Measurements from ENCODE around the gene MUC3A.

The MUC3A gene

GRCh38 chr7:100946766-100947365, 2.5 kb upstream of the MUC3A start:
- Histone ChIP-seq H2BK15ac (replicated peaks; ENCODE audit: low read depth) (no peak overlapping the region), H2AK5ac (ENCODE audit: low read length) (no peak overlapping the region), H3K23ac (ENCODE audit: low read length) (no peak overlapping the region), H3K36me3 (ENCODE audit: control insufficient read depth, insufficient read depth, low read length) (no peaks in the 10 kb centered on the region), H2BK5ac (ENCODE audit: low read length) (no peak overlapping the region), H3K79me1 (ENCODE audit: low read length) (no peaks in the 10 kb centered on the region), H3K4me1 (ENCODE audit: control insufficient read depth, low read depth, low read length) (peaks cover 12% of the 10 kb centered on the region), H3K9ac (ENCODE audit: low read length) (no peak overlapping the region), H4K8ac (ENCODE audit: low read depth, low read length) (no peak overlapping the region), H3K27ac (ENCODE audit: low read depth, low read length) (no peak overlapping the region), H3K4me3 (ENCODE audit: low read length) (no peak overlapping the region), H2BK120ac (ENCODE audit: low read depth, low read length) (no peak overlapping the region), H3K27me3 (ENCODE audit: insufficient read depth, low read length, poor library complexity) (no peaks in the 10 kb centered on the region), H3K79me2 (ENCODE audit: control insufficient read depth, insufficient read depth, low read length) (no peaks in the 10 kb centered on the region), H3K18ac (ENCODE audit: low read length) (no peak overlapping the region), H3K56ac (ENCODE audit: low read length) (no peak overlapping the region), H4K5ac (ENCODE audit: low read length) (no peak overlapping the region), H3K4ac (ENCODE audit: low read depth, low read length) (no peak overlapping the region), H3K4me2 (ENCODE audit: low read length) (no peak overlapping the region)
- DNase-seq, result no peak
- WGBS (ENCODE audit: extremely low coverage, insufficient coverage, low lambda C conversion rate), result no CpG with 5 or more reads among the region's 11 CpGs

DNA sequence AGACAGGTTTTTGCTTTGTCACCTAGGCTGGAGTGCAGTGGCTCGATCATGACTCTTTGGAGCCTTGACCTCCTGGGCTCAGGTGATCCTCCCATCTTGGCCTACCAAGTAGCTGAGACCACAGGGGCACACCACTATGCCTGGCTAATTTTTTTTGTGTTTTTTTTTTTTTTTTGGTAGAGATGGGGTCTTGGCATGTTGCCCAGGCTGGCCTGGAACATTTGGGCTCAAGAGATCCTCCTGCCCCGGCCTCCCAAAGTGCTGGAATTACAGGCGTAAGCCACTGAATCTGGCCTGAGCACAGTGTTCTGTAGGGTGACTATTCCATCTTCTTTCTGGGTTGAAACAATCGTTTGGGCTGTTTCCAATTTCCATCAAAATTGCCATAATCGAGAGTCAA, 1.5 kb upstream of the MUC3A start:
- Histone ChIP-seq H3K18ac (ENCODE audit: low read length) (no peak overlapping the region), H3K27ac (ENCODE audit: low read depth, low read length) (no peak overlapping the region), H3K27me3 (ENCODE audit: insufficient read depth, low read length, poor library complexity) (no peaks in the 10 kb centered on the region), H2BK120ac (ENCODE audit: low read depth, low read length) (no peak overlapping the region), H3K4ac (ENCODE audit: low read depth, low read length) (no peak overlapping the region), H3K4me1 (ENCODE audit: control insufficient read depth, low read depth, low read length) (peaks cover 10% of the 10 kb centered on the region), H3K79me1 (ENCODE audit: low read length) (no peaks in the 10 kb centered on the region), H2BK15ac (replicated peaks; ENCODE audit: low read depth) (no peak overlapping the region), H3K9ac (ENCODE audit: low read length) (no peak overlapping the region), H3K36me3 (ENCODE audit: control insufficient read depth, insufficient read depth, low read length) (no peaks in the 10 kb centered on the region), H4K8ac (ENCODE audit: low read depth, low read length) (no peak overlapping the region), H3K56ac (ENCODE audit: low read length) (no peak overlapping the region), H2BK5ac (ENCODE audit: low read length) (no peak overlapping the region), H3K79me2 (ENCODE audit: control insufficient read depth, insufficient read depth, low read length) (no peaks in the 10 kb centered on the region), H3K23ac (ENCODE audit: low read length) (no peak overlapping the region), H2AK5ac (ENCODE audit: low read length) (no peak overlapping the region), H4K5ac (ENCODE audit: low read length) (no peak overlapping the region), H3K4me3 (ENCODE audit: low read length) (no peak overlapping the region), H3K4me2 (ENCODE audit: low read length) (no peak overlapping the region)
- WGBS (ENCODE audit: extremely low coverage, insufficient coverage, low lambda C conversion rate), result no CpG with 5 or more reads among the region's 5 CpGs
- DNase-seq, result no peak

- Histone ChIP-seq H3K79me1 (ENCODE audit: low read length) (no peaks in the 10 kb centered on the region), H4K5ac (ENCODE audit: low read length) (no peak overlapping the region), H3K4me1 (ENCODE audit: control insufficient read depth, low read depth, low read length) (peaks cover 10% of the 10 kb centered on the region), H2AK5ac (ENCODE audit: low read length) (peak overlapping the region; percentile 63), H2BK15ac (replicated peaks; ENCODE audit: low read depth) (no peak overlapping the region), H3K4ac (ENCODE audit: low read depth, low read length) (peak overlapping the region; percentile 47), H4K8ac (ENCODE audit: low read depth, low read length) (no peak overlapping the region), H3K56ac (ENCODE audit: low read length) (peak overlapping the region; percentile 66), H2BK120ac (ENCODE audit: low read depth, low read length) (no peak overlapping the region), H2BK5ac (ENCODE audit: low read length) (no peak overlapping the region), H3K18ac (ENCODE audit: low read length) (peak overlapping the region; percentile 16), H3K27ac (ENCODE audit: low read depth, low read length) (no peak overlapping the region), H3K27me3 (ENCODE audit: insufficient read depth, low read length, poor library complexity) (no peaks in the 10 kb centered on the region), H3K79me2 (ENCODE audit: control insufficient read depth, insufficient read depth, low read length) (no peaks in the 10 kb centered on the region), H3K9ac (ENCODE audit: low read length) (peak overlapping the region; percentile 37), H3K4me3 (ENCODE audit: low read length) (no peak overlapping the region), H3K23ac (ENCODE audit: low read length) (no peak overlapping the region), H3K4me2 (ENCODE audit: low read length) (no peak overlapping the region), H3K36me3 (ENCODE audit: control insufficient read depth, insufficient read depth, low read length) (no peaks in the 10 kb centered on the region)
- WGBS (ENCODE audit: extremely low coverage, insufficient coverage, low lambda C conversion rate), result no CpG with 5 or more reads among the region's 15 CpGs
- peak; percentile 38 for DNase-seq
These were observed 654 bp downstream of the MUC3A start for GRCh38 chr7:100949933-100950443.

GRCh38 chr7:100951172-100951571, 1.8 kb downstream of the MUC3A start:
- Histone ChIP-seq H3K18ac (ENCODE audit: low read length) (no peak overlapping the region), H3K4me2 (ENCODE audit: low read length) (no peak overlapping the region), H2BK5ac (ENCODE audit: low read length) (no peak overlapping the region), H3K4me3 (ENCODE audit: low read length) (no peak overlapping the region), H3K79me1 (ENCODE audit: low read length) (no peaks in the 10 kb centered on the region), H4K5ac (ENCODE audit: low read length) (no peak overlapping the region), H3K79me2 (ENCODE audit: control insufficient read depth, insufficient read depth, low read length) (no peaks in the 10 kb centered on the region), H4K8ac (ENCODE audit: low read depth, low read length) (no peak overlapping the region), H2AK5ac (ENCODE audit: low read length) (no peak overlapping the region), H3K23ac (ENCODE audit: low read length) (no peak overlapping the region), H3K9ac (ENCODE audit: low read length) (peak overlapping the region; percentile 37), H3K36me3 (ENCODE audit: control insufficient read depth, insufficient read depth, low read length) (peaks cover 1% of the 10 kb centered on the region), H3K27me3 (ENCODE audit: insufficient read depth, low read length, poor library complexity) (no peaks in the 10 kb centered on the region), H2BK120ac (ENCODE audit: low read depth, low read length) (no peak overlapping the region), H3K4ac (ENCODE audit: low read depth, low read length) (no peak overlapping the region), H2BK15ac (replicated peaks; ENCODE audit: low read depth) (no peak overlapping the region), H3K27ac (ENCODE audit: low read depth, low read length) (no peak overlapping the region), H3K56ac (ENCODE audit: low read length) (peak overlapping the region; percentile 66), H3K4me1 (ENCODE audit: control insufficient read depth, low read depth, low read length) (peaks cover 10% of the 10 kb centered on the region)
- no CpG with 5 or more reads among the region's 6 CpGs for WGBS (ENCODE audit: extremely low coverage, insufficient coverage, low lambda C conversion rate)
- peak; percentile 96 for DNase-seq

DNA sequence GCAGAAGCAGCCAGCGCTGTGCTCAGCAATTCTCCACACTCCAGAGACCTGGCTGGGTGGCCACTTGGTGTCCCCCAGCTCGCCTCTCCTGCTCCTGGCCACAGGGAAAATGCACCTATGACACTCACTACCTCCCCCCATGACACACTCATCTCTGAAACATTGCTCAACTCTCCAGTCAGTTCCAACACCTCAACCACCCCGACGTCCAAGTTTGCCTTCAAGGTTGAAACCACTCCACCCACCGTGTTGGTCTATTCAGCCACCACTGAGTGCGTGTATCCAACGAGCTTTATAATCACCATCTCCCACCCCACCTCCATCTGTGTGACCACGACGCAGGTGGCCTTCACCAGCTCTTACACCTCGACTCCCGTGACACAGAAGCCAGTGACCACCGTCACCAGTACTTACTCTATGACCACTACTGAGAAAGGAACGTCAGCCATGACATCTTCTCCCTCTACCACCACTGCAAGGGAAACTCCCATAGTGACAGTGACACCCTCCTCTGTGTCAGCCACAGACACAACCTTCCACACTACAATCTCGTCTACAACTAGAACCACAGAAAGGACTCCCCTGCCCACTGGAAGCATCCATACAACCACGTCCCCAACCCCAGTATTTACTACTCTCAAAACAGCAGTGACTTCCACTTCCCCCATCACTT, 2.7 kb downstream of the MUC3A start:
- Histone ChIP-seq H3K27me3 (ENCODE audit: insufficient read depth, low read length, poor library complexity) (no peaks in the 10 kb centered on the region), H4K5ac (ENCODE audit: low read length) (no peak overlapping the region), H3K4ac (ENCODE audit: low read depth, low read length) (no peak overlapping the region), H3K36me3 (ENCODE audit: control insufficient read depth, insufficient read depth, low read length) (peaks cover 1% of the 10 kb centered on the region), H3K56ac (ENCODE audit: low read length) (peak overlapping the region; percentile 65), H3K4me1 (ENCODE audit: control insufficient read depth, low read depth, low read length) (peaks cover 10% of the 10 kb centered on the region), H2BK5ac (ENCODE audit: low read length) (no peak overlapping the region), H2BK120ac (ENCODE audit: low read depth, low read length) (no peak overlapping the region), H3K18ac (ENCODE audit: low read length) (no peak overlapping the region), H3K79me1 (ENCODE audit: low read length) (no peaks in the 10 kb centered on the region), H2BK15ac (replicated peaks; ENCODE audit: low read depth) (no peak overlapping the region), H3K4me3 (ENCODE audit: low read length) (no peak overlapping the region), H2AK5ac (ENCODE audit: low read length) (peak overlapping the region; percentile 28), H3K23ac (ENCODE audit: low read length) (no peak overlapping the region), H3K79me2 (ENCODE audit: control insufficient read depth, insufficient read depth, low read length) (no peaks in the 10 kb centered on the region), H4K8ac (ENCODE audit: low read depth, low read length) (no peak overlapping the region), H3K27ac (ENCODE audit: low read depth, low read length) (no peak overlapping the region), H3K9ac (ENCODE audit: low read length) (peak overlapping the region; percentile 37), H3K4me2 (ENCODE audit: low read length) (no peak overlapping the region)
- no peak for DNase-seq
- no CpG with 5 or more reads among the region's 15 CpGs for WGBS (ENCODE audit: extremely low coverage, insufficient coverage, low lambda C conversion rate)
